ENCODE data around the gene C1GALT1. TPM values are rescaled to one million over a fixed set of nuclear protein-coding genes. Genes with fewer than 3 reads are reported as not detected.

C1GALT1 gene
- total RNA-seq, 1 donor from 2014 or later = 48.8 TPM

DNA sequence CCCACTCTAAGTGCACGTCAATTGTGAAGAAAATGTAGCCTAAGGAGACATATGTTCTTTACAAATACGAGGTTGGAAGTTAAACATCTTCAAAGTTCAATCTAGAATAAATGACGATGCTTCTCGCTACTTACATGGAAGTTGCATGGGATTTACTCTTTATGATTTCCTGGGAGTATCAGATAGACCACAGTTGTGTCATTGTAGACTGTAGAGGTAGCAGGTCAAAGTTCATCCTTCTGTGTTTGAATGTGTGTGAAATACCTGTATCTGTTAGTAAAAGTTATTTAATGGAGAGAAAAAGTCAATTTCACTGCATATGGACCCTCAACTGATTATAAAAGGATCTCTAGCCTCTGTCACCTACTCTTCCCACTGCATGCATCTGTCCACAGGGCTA lies 112.6 kb downstream of the C1GALT1 start:
- no peaks in the 10 kb centered on the region for H3K36me3 Mint-ChIP-seq
- no peak overlapping the region for H3K27ac Mint-ChIP-seq
- H3K4me3 Mint-ChIP-seq = no peak overlapping the region
- no peak for DNase-seq (ENCODE audit: extremely low spot score, unreplicated experiment)
- no peaks in the 10 kb centered on the region for H3K27me3 Mint-ChIP-seq
- H3K4me1 Mint-ChIP-seq (ENCODE audit: unreplicated experiment) = peaks cover 2% of the 10 kb centered on the region
- TF ChIP-seq CTCF (conservative IDR thresholded peaks at IDR 0.05) = no peak
- H3K9me3 Mint-ChIP-seq = peaks cover 6% of the 10 kb centered on the region
